ENCODE data around the gene TSACC. TPM values are rescaled to one million over a fixed set of nuclear protein-coding genes. Genes with fewer than 3 reads are reported as not detected.

TSACC gene
- polyA plus RNA-seq, 3 donors, result 0.67 TPM; not detected in 2

DNA sequence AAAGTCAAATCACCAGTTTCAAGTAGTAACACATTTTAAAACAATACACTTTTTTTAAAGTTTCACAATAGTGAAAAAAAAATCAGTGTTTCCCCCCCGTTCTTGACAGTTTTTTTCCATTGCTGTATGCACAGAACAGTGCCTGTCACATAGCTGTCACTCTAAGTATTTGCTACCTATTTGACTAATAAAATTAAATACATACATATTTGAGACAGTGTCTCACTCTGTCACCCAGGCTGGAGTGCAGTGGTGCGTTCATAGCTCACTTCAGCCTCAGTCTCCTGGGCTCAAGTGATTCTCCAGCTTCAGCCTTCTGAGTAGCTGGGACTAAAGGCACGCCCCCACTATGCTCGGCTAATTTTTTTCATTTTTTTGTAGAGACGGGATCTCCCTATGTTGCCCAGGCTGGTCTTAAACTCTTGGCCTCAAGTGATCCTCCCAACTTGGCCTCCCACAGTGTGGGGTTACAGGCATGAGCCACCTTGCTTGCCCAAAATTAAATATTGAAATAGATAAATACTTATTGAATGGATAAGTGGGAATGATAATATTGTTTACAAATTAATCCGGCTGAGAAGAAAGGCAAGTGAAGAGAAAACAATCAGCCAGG is 18.0 kb downstream of the TSACC start:
- Histone ChIP-seq H3K27ac (ENCODE audit: low read depth in 1 of 2, low read length in 2 of 2) (no peak overlapping the region), H2AFZ (ENCODE audit: insufficient read depth, low read depth, low read length, poor library complexity, severe bottlenecking) (no peak overlapping the region), H3K79me2 (ENCODE audit: insufficient read depth, low read length) (no peaks in the 10 kb centered on the region), H4K20me1 (ENCODE audit: insufficient read depth, low read length) (no peaks in the 10 kb centered on the region), H3K9me3 (replicated peaks in 1 of 2; ENCODE audit: control insufficient read depth in 1 of 2, insufficient read depth in 1 of 2, low read length in 2 of 2) (no peaks in the 10 kb centered on the region), H3K4me2 (replicated peaks; ENCODE audit: extremely low read depth, low read length, poor library complexity, severe bottlenecking) (no peak overlapping the region), H3K36me3 (replicated peaks in 1 of 2; ENCODE audit: control insufficient read depth in 1 of 2, insufficient read depth in 2 of 2, low read length in 2 of 2) (no peaks in the 10 kb centered on the region), H3K4me1 (ENCODE audit: control insufficient read depth in 1 of 2, insufficient read depth in 2 of 2, low read length in 2 of 2) (peaks cover 0 to 4% of the 10 kb centered on the region in 2 donors), H3K9ac (ENCODE audit: insufficient read depth, low read length, poor library complexity, severe bottlenecking) (no peak overlapping the region), H3K27me3 (ENCODE audit: control insufficient read depth in 2 of 2, insufficient read depth in 2 of 2, low read length in 2 of 2) (peaks cover 12 to 43% of the 10 kb centered on the region in 2 donors), H3K4me3 (replicated peaks in 1 of 3; ENCODE audit: low read depth in 2 of 3, low read length in 3 of 3) (no peak overlapping the region)
- WGBS (ENCODE audit: insufficient coverage), result 92% methylated on average over 3 of the region's 6 CpGs
- TF ChIP-seq, protein P1, sequence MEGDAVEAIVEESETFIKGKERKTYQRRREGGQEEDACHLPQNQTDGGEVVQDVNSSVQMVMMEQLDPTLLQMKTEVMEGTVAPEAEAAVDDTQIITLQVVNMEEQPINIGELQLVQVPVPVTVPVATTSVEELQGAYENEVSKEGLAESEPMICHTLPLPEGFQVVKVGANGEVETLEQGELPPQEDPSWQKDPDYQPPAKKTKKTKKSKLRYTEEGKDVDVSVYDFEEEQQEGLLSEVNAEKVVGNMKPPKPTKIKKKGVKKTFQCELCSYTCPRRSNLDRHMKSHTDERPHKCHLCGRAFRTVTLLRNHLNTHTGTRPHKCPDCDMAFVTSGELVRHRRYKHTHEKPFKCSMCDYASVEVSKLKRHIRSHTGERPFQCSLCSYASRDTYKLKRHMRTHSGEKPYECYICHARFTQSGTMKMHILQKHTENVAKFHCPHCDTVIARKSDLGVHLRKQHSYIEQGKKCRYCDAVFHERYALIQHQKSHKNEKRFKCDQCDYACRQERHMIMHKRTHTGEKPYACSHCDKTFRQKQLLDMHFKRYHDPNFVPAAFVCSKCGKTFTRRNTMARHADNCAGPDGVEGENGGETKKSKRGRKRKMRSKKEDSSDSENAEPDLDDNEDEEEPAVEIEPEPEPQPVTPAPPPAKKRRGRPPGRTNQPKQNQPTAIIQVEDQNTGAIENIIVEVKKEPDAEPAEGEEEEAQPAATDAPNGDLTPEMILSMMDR (IDR thresholded peaks at IDR 0.05), result no peak
- intact Hi-C loops (cut with micrococcal nuclease), result no loop called here
- H3K9me3 Mint-ChIP-seq, result peaks cover 0 to 4% (median 0%) of the 10 kb centered on the region in 7 donors
- no peaks in the 10 kb centered on the region for H3K36me3 Mint-ChIP-seq
- H3K27ac Mint-ChIP-seq, result no peak overlapping the region
- no peak for DNase-seq
- peaks cover 5% of the 10 kb centered on the region for H3K4me1 Mint-ChIP-seq
- peak overlapping the region in 1 of 2 donors; percentile 81 for H3K4me3 Mint-ChIP-seq
- peaks cover 36 to 61% (median 49%) of the 10 kb centered on the region in 3 donors for H3K27me3 Mint-ChIP-seq (ENCODE audit: low read depth in 3 of 3)

- Histone ChIP-seq H3K27ac (ENCODE audit: low read depth in 1 of 2, low read length in 2 of 2) (no peak overlapping the region), H3K79me2 (ENCODE audit: insufficient read depth, low read length) (no peaks in the 10 kb centered on the region), H3K4me3 (replicated peaks in 1 of 3; ENCODE audit: low read depth in 2 of 3, low read length in 3 of 3) (no peak overlapping the region), H3K9me3 (replicated peaks in 1 of 2; ENCODE audit: control insufficient read depth in 1 of 2, insufficient read depth in 1 of 2, low read length in 2 of 2) (no peaks in the 10 kb centered on the region), H3K36me3 (replicated peaks in 1 of 2; ENCODE audit: control insufficient read depth in 1 of 2, insufficient read depth in 2 of 2, low read length in 2 of 2) (no peaks in the 10 kb centered on the region), H3K9ac (ENCODE audit: insufficient read depth, low read length, poor library complexity, severe bottlenecking) (no peak overlapping the region), H3K4me1 (ENCODE audit: control insufficient read depth in 1 of 2, insufficient read depth in 2 of 2, low read length in 2 of 2) (peaks cover 0 to 4% of the 10 kb centered on the region in 2 donors), H3K27me3 (ENCODE audit: control insufficient read depth in 2 of 2, insufficient read depth in 2 of 2, low read length in 2 of 2) (peaks cover 12 to 43% of the 10 kb centered on the region in 2 donors), H3K4me2 (replicated peaks; ENCODE audit: extremely low read depth, low read length, poor library complexity, severe bottlenecking) (no peak overlapping the region), H2AFZ (ENCODE audit: insufficient read depth, low read depth, low read length, poor library complexity, severe bottlenecking) (no peak overlapping the region), H4K20me1 (ENCODE audit: insufficient read depth, low read length) (no peaks in the 10 kb centered on the region)
- TF ChIP-seq, protein P1 (IDR thresholded peaks at IDR 0.05), result peak; percentile 90
- Mint-ChIP-seq H3K4me3 (peak overlapping the region in 1 of 2 donors; percentile 81), H3K36me3 (no peaks in the 10 kb centered on the region), H3K9me3 (peaks cover 0 to 4% (median 0%) of the 10 kb centered on the region in 7 donors), H3K27me3 (ENCODE audit: low read depth in 3 of 3) (peaks cover 36 to 59% (median 49%) of the 10 kb centered on the region in 3 donors), H3K4me1 (peaks cover 5% of the 10 kb centered on the region), H3K27ac (no peak overlapping the region)
- peak; percentile 26 to 34 (median 29) for DNase-seq
- intact Hi-C loops (cut with micrococcal nuclease), result no loop called here
- 14% methylated on average over 17 of the region's 22 CpGs for WGBS (ENCODE audit: insufficient coverage)
These were observed 18.7 kb downstream of the TSACC start for GRCh38 chr1:156356875-156357534.

Measured in CD14-positive monocyte (primary cell).